Colon (tissue), 2 donors: ENCODE data around the gene ANKRD10.

ENCODE experiments used
- FAIRE-seq: peaks from 2 replicates; lab custom pipeline; 2012; peaks lifted over from hg19 to GRCh38; lab: Jason Lieb, UNC
- donor health status: control.
- donor health status: control.

ANKRD10 gene

DNA sequence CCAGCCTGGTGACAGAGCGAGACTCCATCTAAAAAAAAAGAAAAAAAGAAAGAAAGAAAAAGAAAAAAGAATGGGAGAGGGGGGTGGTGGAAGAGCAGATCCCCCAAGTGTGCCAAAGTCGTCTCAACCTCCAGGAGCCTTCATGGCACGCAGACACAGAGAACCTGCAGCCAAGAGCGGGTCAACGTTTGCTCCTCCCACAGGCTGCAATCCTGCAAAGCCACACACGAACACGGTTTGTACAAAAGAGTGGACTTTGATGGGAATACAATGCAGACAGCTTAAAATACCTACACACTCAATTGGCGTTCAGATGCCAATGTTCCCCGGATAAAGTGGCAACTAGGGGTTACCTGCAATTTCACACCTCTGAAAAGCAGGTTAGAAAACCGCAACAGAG, 29.4 kb downstream of the ANKRD10 start:
- FAIRE-seq: no peak

DNA sequence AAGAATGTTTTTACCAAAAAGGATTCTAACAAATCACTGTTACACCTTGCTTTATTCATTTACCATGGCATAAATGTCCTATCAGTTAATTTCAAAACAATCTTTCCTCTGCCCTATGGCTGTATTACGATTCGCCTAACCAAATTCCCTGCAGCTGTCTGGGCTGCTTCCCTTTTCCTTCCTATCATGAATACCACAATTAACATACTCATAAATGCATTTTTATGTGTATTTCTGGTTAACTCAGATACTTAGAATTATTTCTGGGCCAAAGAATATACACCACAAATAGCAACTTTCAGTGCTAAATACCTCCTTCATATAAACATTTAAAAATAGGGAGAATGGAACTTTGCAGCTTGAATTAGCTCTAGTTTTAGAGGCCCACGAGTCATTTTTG, 30.4 kb downstream of the ANKRD10 start:
- no peak for FAIRE-seq

DNA sequence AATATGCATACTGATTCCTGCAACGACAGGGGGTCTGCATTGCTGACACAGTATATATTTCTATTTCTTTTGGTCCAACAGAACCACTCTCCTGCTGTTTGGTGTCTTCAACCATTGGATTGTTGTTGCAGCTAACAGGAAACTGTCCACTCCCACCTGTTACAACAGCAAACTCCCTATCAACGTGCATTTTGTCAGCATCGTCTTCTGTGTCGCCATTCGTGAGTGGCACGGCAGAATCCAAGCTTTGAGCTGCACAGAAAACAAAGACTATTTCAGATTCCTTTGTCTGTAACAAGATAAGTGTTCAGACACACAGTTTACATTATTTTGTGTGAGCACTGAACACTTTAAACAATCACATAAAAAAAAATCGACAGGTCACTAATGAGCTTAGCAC, 31.3 kb downstream of the ANKRD10 start:
- FAIRE-seq: no peak

DNA sequence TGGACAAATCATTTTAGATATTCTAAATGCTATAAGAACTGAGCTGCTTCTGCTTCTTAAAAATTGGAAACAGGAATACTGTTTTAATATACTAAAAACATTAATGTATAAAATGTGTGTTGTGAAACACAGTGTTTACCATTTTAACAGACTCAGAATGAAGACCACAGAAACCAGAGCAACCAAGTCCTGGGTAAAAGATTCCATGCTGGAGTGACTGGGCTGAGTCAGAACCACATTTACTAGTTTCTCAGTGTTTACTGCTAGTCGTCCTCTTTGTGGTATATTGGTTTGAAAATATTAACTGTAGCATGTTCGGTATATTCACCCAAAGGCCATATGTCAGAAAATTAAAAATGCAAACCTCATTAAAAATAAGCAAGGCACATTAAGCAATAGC, 31.9 kb downstream of the ANKRD10 start:
- FAIRE-seq: no peak

DNA sequence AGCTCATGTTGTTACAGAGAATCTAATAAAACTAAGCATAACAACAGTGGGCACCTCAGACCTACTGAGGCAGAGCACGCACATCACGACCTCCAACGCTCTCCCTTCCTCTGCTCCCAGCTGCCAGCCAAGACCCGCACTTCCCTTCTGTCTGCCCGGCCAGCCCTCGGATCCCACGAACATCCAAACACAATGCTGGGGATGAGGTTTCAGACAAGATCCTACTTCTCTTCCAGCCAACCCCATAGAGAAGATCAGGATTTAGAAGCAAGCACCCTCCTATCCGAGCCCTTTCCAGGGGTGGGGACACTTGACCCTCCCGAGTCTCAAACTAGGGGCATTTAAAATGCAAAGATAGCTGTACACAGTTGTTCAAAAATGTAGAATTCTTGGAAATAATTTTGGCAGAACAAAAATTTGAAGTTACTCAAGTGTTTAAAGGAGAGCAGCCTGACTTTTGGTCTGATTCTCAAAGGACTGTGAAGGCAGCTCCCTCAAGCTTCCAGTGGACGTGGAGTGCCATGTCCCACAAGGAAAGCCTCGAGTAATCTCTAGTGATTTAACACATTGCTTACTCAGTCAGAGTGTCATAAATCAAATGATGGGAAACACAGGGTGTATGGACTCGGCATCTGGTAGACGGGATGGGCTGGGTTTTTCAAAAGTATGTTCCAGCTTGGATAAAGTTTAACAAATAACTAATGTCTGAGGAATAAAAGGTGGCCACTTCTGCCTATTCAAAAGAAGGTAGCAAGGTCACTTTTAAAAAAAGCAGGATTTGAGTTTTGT, 32.8 kb downstream of the ANKRD10 start:
- FAIRE-seq: no peak

DNA sequence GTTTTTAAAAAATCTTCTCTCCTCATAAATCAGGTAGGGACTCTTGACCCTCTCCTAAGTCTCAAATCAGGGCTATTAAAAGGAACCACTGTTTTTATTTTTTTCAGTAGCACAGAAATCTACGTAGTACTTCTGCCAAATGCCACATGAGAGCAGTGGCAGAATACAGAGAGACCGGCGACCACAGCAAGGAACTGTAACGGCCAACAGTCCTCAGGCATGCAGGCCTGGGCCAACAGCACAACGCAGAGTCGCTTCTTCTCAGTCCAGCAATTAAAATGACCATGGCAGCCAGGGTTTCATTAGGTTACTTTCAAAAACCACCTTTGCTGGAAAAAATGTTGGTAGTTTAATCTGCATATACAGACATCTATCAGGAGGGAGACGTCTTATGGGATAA, 34.2 kb downstream of the ANKRD10 start:
- no peak for FAIRE-seq

DNA sequence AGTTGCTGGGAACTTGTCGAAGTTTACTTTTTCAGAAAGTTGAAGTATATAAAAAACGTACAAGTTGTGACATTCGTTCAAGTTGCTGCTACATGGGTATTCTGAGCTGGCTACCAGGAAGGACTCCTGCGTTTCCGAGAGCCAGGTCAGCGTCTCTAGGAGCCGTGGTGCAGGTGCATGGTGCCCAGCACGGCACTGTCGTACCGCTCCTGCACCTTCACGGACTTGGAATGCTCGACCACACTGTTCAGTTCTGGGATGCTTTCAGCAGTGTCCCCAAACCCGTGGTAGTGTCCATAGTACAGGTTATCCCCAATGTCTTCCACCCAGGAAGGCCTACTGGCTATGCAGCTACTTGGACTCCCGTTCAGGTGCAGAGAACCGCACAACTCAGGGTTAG, 35.4 kb downstream of the ANKRD10 start:
- no peak for FAIRE-seq

DNA sequence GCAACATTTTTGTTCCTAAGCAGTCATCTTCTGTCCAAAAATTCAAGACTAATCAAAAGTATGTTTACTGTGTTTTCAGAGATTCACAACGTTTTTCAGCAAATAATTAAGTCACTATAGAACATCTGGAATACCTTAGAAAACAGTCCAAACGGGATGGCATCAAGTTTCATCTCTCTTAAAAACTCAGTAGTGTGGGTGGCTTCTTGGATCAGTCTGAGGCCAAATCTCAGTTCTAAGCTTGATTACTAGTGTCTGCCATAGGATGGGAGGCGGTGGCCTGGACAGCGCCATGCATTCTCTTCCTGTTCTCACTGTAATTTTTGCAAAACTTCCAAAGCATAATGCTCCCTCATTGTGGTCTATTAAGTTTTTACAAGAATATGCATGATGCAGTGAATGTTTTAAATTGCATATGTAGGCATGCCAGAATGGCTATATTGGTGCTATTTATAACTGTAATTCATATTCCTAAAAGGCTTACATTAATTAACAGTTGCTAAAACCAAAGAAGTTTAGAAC, 37.1 kb downstream of the ANKRD10 start:
- no peak for FAIRE-seq

DNA sequence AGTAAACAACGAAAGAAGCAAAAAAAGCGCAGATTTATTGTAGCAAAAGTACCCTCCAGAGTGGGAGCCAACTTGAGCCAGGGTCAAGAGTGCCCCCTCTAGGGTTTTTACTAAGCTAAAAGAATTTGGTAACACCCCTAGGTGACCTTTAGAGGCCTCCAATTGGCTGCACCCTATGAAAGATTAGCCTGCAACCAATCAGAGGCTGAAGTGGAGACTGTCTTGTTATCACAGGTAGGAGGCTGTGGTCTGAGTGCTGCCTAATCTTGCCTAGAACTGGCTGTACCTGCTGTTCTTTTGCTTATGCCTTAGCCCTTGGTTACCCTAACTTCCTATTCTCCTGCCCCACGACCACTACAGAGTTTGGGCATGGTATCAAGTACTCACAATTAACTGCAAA, 38.3 kb downstream of the ANKRD10 start:
- no peak for FAIRE-seq

DNA sequence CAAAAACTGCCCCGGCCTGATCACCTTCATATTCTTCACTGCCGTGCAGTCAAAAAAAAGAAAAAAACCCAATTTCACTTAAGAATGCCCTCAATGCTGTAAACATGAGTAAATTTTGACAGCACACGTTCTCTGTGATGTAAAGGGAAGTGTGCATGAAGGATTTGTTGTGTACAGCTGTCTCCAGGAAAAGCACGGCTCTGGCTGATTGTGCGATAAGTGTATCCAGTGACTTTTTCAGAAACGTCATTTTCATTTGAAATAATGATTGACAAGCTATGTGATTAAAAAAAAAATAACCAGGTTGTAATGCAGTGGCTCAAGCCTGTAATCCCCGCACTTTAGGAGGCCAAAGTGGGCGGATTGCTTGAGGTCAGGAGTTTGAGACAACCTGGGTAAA, 39.6 kb downstream of the ANKRD10 start:
- FAIRE-seq: no peak

DNA sequence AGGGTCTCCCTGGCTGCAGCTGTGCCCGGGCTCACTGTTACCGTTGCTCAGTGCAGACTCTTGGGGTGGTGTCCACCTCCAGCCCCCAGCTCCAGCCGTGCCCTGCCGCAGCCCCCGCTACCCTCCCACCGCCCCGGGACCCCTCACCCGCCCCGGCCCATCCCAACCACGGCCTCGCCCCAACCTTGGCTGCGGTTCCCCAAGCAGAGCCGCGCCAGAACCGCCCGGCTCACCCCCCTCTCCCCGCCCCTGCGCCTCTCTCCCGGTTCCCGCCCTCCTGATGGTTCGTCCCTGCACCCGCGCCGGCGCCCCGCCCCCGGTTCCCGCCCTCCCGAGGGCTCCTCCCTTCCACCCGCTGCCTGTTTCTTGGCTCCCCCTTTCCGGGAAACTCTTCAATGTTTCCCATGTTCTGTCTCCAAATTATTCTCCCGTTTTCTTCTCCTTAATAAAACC, 40.3 kb downstream of the ANKRD10 start:
- no peak for FAIRE-seq

DNA sequence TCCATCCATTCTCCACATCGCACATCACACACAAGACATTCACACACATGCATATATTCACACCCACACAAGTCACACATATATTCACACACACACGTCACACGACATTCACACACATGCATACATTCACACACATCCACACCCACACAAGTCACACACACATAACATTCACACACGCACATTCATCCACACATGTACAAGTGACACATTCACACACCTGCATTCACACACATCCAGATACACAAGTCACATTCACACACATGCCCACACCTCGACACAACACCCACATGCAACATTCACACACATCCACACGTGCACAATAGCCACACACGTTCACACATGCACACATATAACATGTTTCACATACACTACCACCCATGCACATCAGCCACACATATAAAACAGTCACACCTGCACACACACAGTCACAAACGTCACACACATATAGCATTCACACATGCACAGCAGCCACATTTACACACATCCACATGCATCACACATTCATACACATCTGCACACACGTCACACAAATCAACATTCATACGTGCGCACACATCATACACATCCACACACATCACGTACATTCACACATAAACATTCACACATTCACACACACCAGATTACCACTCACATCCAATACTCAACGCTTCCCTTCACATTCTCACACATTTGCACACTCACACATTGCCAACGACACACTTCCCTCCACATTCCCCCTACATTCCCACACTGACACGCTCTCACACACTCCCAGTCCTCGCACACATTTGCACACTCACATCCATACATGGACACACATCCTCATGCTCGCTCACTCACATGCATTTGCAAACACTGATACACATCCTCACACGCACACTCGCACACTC, 41.0 kb downstream of the ANKRD10 start:
- no peak for FAIRE-seq

DNA sequence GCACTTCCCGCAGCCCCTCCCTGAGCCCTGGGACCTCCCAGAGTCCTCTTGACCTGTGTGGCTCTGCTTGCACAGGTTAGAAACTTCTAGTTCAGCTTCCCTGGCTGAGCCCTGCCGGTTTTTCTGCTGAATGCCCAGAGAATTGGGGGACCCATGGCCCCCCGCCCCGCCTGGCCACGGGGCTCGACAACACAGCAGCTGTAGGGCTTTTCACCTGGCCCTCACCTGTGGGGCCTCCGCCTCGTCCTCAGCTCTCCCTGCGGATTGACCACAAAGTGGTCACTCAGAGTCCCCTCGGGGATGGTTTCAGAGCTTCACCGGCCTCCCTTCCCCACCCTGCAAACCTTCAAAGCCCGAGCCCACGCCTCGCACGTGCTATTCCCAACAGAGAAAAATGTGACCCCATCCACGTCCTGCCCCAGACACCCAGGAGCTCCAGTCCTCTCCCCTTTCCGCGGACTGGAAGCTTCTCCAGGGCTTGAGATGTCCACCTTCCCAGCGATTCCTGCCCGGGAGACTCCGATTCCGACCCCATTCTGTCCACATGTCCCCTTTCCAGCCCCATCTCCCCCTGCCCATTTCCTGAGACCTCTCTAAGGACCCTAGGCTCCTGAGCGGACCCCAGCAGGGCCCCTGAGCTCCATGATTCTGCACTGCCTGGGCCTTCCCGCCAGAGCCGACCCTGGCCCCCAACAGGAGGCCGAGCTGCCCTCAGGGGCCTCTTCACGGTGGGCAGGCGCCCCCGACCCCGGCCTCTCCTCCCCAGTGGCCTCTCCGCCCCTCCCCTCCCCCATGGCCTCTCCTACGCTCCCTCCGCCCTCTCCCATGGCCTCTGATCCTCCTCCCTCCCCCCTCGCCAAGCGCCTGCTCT, 41.9 kb downstream of the ANKRD10 start:
- FAIRE-seq: no peak

DNA sequence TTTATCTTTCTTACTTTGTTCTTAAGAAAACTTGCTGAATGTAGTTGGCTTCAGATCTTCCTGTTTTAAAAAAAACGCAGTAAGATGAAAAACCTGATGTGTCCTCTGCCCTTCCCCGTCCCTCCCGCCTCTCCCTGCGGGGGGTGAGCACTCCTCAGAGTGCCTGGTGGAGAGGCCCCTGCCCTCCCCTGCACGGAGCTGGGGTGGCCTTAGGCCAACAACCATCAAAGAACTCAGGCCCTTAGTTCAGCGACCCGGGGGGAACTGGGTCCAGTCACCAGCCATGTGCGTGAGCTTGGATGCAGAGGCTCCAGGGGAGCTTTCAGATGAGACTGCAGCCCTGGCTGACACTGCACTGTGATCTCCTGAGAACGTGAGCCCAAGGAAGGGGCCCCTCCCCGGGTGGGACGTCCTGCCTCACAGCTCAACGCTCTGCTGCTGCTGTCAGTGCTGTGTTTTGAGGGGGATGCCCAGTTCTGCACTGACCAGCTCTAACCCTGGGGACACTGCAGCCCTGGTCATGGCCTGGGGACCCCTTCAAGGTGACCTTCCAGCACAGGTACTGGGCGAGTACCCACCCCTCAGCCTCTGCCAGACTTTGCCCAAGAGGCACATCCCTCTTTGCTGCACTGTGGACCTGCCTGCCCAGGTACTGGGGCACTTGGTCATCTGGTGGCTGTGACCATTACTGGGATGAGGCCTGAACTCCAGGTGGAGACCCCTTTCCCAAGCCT, 42.7 kb downstream of the ANKRD10 start:
- FAIRE-seq: no peak

DNA sequence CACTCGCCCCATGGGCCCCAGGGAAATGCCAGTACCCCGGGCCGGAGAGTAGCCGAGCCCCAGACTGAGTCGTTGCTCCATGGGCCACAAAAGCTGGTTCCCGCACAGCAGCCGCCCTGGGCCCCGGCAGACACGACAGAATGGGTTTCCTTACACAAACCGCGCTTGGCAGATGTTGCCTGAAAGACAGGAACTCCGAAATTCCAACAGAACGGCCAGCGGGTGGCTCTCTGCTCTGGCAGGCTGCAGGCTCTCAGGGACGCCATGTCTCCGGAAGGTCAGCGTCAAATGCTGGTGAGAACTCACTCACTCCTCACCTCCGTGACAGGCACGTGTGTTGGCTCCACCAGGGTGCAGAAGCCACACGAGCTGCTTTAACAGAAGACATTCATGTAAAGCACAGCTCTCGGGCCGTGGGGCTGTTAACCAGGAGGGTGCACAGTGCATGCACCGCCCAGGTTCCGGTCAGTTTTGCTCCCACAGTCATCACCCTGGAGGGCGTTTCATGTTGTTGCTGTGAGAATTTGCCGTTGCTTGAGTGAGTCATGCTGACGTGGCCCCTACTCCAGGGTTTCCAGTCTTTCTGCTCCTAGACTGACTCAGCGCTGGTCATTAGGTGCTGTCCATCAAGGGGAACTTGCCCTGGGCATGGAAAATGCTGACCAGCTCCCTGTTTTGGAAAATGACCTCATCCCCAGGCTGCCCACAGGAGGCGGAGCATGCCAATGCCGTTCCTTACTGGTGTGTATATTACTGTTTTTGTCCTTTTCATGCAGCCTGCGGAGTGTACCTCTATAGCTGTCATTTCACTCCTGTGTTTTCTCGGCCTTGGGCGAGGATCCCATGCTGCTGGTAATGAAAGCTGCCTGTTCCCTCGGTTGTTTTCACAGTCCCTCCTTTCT, 44.8 kb downstream of the ANKRD10 start:
- no peak for FAIRE-seq

DNA sequence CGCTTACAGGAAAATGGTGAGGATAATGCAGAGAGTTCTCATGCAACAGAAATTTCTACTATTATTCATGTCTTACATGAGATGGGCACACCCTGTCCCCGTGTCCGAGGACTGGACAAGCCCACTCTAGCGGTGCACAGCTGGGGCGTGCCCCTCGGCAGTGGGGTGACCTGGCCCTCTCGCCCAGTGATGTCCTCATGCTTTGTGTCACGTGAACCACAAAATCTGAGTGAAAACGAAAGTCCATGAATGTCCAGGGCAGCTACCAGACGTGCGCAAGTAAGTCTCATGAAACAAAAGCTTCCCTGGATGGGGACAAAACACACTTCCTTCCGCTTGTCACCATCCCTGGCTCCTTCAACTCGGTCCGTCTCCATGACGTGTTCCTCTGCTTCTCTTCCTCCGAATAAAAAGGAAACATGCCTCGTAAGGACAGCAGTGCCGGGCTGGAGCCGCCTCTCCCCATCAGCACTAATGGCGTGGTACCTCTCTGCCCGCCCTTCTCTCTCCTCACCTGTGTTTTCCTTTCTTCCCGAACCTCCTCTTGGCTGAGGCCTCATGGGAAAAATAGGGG, 45.6 kb downstream of the ANKRD10 start:
- FAIRE-seq: no peak

DNA sequence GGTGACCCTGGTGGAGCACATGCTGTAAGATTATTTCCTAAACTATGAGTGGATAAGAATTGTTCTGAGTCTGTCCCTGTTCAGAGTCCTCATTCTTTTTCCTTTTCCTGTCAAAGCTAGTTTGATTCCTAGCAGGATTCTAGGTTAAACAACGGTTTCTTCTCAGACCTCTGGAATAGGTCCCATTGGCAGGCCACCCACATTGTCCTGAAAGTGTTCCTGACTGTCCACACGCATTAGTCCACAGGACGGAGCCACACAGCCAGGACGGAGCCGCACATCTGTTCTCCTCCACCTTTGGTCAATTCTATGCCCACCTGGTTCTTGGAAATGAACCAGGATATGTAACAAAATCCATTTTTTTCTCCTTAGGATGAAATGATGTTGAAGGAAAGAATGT, 46.1 kb downstream of the ANKRD10 start:
- no peak for FAIRE-seq

DNA sequence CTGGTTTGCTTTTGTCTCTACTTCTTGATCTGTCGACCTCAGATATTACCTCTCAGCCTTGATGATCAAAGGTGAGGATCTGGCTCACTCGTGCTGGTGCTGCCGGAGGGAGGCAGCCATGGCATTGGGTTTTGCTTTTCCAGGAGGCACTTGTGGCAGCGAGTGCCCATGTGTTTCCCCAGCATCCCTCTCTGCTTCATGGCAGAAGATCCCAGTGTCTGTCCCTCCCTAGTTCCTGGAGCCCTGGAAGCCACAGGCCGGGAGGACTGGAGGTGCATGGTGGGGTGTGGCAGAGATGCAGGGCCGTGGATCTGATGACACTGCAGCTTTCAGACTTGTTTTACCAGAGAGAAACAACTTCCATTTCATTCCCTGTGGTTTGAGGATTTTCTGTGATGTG, 47.5 kb downstream of the ANKRD10 start:
- FAIRE-seq: no peak

DNA sequence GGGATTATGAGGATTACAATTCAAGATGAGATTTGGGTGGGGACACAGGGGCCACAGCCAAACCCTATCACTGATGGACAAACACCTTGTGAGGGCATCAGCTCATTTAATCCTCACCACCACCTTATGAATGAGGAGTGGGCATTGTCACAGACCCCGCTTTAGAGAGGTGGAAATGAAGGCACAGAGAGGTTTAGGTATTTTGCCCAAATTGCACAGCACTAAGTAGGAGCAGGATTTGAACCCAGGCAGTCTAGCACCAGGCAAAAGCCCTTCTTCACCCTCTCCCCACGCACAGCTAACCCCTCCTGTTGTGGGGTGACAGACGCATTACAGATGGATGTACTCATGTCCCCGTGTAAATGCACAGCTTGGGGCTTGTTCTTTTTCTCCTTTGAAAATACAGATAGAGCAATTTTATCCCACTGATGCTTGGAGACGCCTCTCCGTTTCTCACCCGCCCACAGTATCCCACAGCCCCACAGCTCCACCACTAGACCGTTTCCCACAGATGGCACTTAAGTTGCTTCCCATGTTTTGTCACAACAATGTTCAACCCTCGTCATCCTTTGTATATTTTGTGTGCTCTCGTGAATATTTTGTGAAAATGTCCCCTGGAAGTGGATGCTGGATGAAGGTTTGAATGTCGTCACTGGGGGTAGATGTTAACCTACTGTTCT, 48.2 kb downstream of the ANKRD10 start:
- no peak for FAIRE-seq

DNA sequence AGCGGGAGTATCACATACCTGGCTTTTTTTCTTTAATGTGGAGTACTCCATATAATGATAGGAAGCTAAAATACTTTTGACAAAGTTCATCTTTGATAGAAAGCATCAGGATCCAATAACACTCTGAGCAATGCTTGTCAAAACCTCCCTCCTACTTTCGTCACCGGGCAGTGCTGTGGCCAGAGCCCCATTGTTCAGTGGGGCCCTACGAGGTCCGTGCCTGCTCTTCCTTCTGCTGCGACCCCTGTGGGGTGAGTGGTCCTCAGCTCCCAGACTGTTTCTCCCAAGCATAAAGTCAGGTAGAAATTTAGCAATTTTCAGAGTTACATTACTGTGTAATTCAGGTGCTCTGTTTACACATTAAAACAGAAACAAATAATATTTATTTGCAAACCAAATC, 51.2 kb downstream of the ANKRD10 start:
- no peak for FAIRE-seq
